Esophagus squamous epithelium (tissue), 4 donors: ENCODE measurements around the gene CYP20A1.
"Not testable (repeated sequence)": the region's sequence is repeated elsewhere in the genome, so short reads cannot be mapped to it uniquely, and the experiment has no call there.

Experiments
- CTCF ChIP-seq, 6 experiments: fragments of 450-650 bp in 4 of 6; fragments of 200-600 bp in 2 of 6; sonication (generic) in 2 of 6; IDR thresholded peaks; one replicate each; pipeline ENCODE4 v1.5.1; 2016 to 2019; ENCODE audit warnings: antibody characterized with exemption in 6 of 6, mild to moderate bottlenecking in 4 of 6, moderate library complexity in 4 of 6
- POLR2A ChIP-seq, 4 donors: fragments of 450-650 bp; IDR thresholded peaks; one replicate each; pipeline ENCODE4 v1.6.1; 2017; ENCODE audit warnings: antibody characterized with exemption in 4 of 4, mild to moderate bottlenecking in 4 of 4, moderate library complexity in 3 of 4

- TF ChIP-seq POLR2A, CTCF (IDR thresholded peaks at IDR 0.05): not testable (repeated sequence)
Measured at GRCh38 chr2:203302586-203302985, 63.8 kb downstream of the CYP20A1 start.
